Fibroblast of lung (primary cell): ENCODE measurements around the gene SALL3. TPM values are rescaled to one million over a fixed set of nuclear protein-coding genes. Genes with fewer than 3 reads are reported as not detected.

ENCODE experiments used
- DNase-seq, 2 donors: peaks; one replicate each; pipeline versions ENCODE4 v3.0.0 to v3.0.0-alpha.2; 2010; ENCODE audit warnings: low read depth in 2 of 2
- H2AFZ ChIP-seq: 2 replicates; pipeline ENCODE4 v1.5.1; 2012; ENCODE audit warnings: low read length, control low read depth, inconsistent platforms
- H3K27ac ChIP-seq: 2 replicates; pipeline ENCODE4 v1.5.1; 2011; ENCODE audit warnings: low read length, control low read depth; ENCODE audit not compliant: insufficient read depth
- H3K27me3 ChIP-seq: 2 replicates; pipeline ENCODE4 v1.5.1; 2011; ENCODE audit warnings: mild to moderate bottlenecking, low read length; ENCODE audit not compliant: control insufficient read depth, insufficient read depth
- H3K36me3 ChIP-seq: 2 replicates; pipeline ENCODE4 v1.5.1; 2011; ENCODE audit warnings: low read length; ENCODE audit not compliant: control insufficient read depth, insufficient read depth
- H3K4me1 ChIP-seq: 2 replicates; pipeline ENCODE4 v1.5.1; 2011; ENCODE audit warnings: low read length; ENCODE audit not compliant: control insufficient read depth, insufficient read depth; ENCODE audit errors: extremely low read depth
- H3K4me2 ChIP-seq: 2 replicates; pipeline ENCODE4 v1.5.1; 2011; ENCODE audit warnings: low read length, control low read depth; ENCODE audit not compliant: insufficient read depth; ENCODE audit errors: extremely low read depth
- H3K4me3 ChIP-seq, 4 experiments: fragments of 200-600 bp in 1 of 4; sonication (generic) in 1 of 4; replicated peaks in 1 of 4; 2 replicates each; pipeline ENCODE4 v1.5.1; 2011 to 2016; ENCODE audit warnings: low read length in 4 of 4, low read depth in 3 of 4, mild to moderate bottlenecking in 3 of 4, control low read depth in 2 of 4, inconsistent platforms in 1 of 4, mixed read lengths in 1 of 4; ENCODE audit not compliant: insufficient read depth in 1 of 4; ENCODE audit errors: control extremely low read depth in 1 of 4
- H3K79me2 ChIP-seq: 2 replicates; pipeline ENCODE4 v1.5.1; 2012; ENCODE audit warnings: mild to moderate bottlenecking, low read length, inconsistent platforms; ENCODE audit not compliant: control insufficient read depth, insufficient read depth
- H3K9ac ChIP-seq: 2 replicates; pipeline ENCODE4 v1.5.1; 2011; ENCODE audit warnings: mild to moderate bottlenecking, low read length, control low read depth; ENCODE audit not compliant: insufficient read depth
- H3K9me3 ChIP-seq: 2 replicates; pipeline ENCODE4 v1.5.1; 2012; ENCODE audit warnings: low read depth, low read length; ENCODE audit not compliant: control insufficient read depth, insufficient read depth
- H4K20me1 ChIP-seq: 2 replicates; pipeline ENCODE4 v1.5.1; 2011; ENCODE audit warnings: low read length; ENCODE audit not compliant: control insufficient read depth, insufficient read depth; ENCODE audit errors: extremely low read depth
- CTCF ChIP-seq, 2 donors: IDR thresholded peaks in 1 of 2; conservative IDR thresholded peaks in 1 of 2; 1 replicate in 1 of 2; 2 replicates in 1 of 2; pipeline ENCODE4 v1.5.1; 2011 to 2012; ENCODE audit warnings: low read length in 2 of 2, control low read depth in 1 of 2, inconsistent platforms in 1 of 2, low read depth in 1 of 2, mild to moderate bottlenecking in 1 of 2
- EZH2 ChIP-seq: IDR thresholded peaks from 2 replicates; pipeline ENCODE4 v1.5.1; 2012; ENCODE audit warnings: low read length, control low read depth, mild to moderate bottlenecking; ENCODE audit errors: missing control alignments
- polyA plus RNA-seq, 2 donors: library from polyadenylated mRNA; depleted of rRNA in 1 of 2; stranded (reverse) in 1 of 2; unstranded in 1 of 2; fragments of >200 nt; gene quantifications; 2 replicates each; pipeline ENCODE4 v1.2.1, GENCODE V29; 2011 to 2012; ENCODE audit warnings: missing spikeins in 1 of 2
- total RNA-seq: library from RNA; depleted of rRNA; stranded (reverse); fragments of >200 nt; gene quantifications from 2 replicates; pipeline ENCODE4 v1.2.1, GENCODE V29; 2014

Gene SALL3
- total and polyA plus RNA-seq, 2 donors (not counting 1 experiment from before 2014, with no cell fraction given), result not detected

GRCh38 chr18:78999939-79000338 lies 20.3 kb downstream of the SALL3 start:
- Histone ChIP-seq H3K9ac (no peak overlapping the region), H3K9me3 (no peaks in the 10 kb centered on the region), H3K4me2 (no peak overlapping the region), H3K27me3 (no peaks in the 10 kb centered on the region), H3K4me3 (no peak overlapping the region), H3K79me2 (no peaks in the 10 kb centered on the region), H3K36me3 (no peaks in the 10 kb centered on the region), H3K27ac (no peak overlapping the region), H3K4me1 (no peaks in the 10 kb centered on the region), H2AFZ (no peak overlapping the region), H4K20me1 (no peaks in the 10 kb centered on the region)
- no peak for DNase-seq
- TF ChIP-seq CTCF (conservative IDR thresholded peaks at IDR 0.05 in 1 of 2, IDR thresholded peaks at IDR 0.05 in 1 of 2; ENCODE audit: low read depth in 1 of 2, low read length in 2 of 2) (no peak), EZH2 (no peak)

GRCh38 chr18:79000997-79001396 lies 21.4 kb downstream of the SALL3 start:
- Histone ChIP-seq H3K4me1 (no peaks in the 10 kb centered on the region), H3K36me3 (no peaks in the 10 kb centered on the region), H3K79me2 (no peaks in the 10 kb centered on the region), H2AFZ (no peak overlapping the region), H4K20me1 (no peaks in the 10 kb centered on the region), H3K27ac (no peak overlapping the region), H3K27me3 (no peaks in the 10 kb centered on the region), H3K4me2 (no peak overlapping the region), H3K9ac (no peak overlapping the region), H3K4me3 (no peak overlapping the region), H3K9me3 (no peaks in the 10 kb centered on the region)
- no peak for TF ChIP-seq CTCF (conservative IDR thresholded peaks at IDR 0.05 in 1 of 2, IDR thresholded peaks at IDR 0.05 in 1 of 2; ENCODE audit: low read depth in 1 of 2, low read length in 2 of 2)
- TF ChIP-seq EZH2, result no peak
- DNase-seq, result no peak

- Histone ChIP-seq H3K27me3 (no peaks in the 10 kb centered on the region), H3K9ac (no peak overlapping the region), H3K4me1 (no peaks in the 10 kb centered on the region), H3K36me3 (no peaks in the 10 kb centered on the region), H3K79me2 (no peaks in the 10 kb centered on the region), H3K4me2 (no peak overlapping the region), H3K9me3 (no peaks in the 10 kb centered on the region), H3K4me3 (no peak overlapping the region), H3K27ac (no peak overlapping the region), H4K20me1 (no peaks in the 10 kb centered on the region), H2AFZ (no peak overlapping the region)
- no peak for TF ChIP-seq CTCF (conservative IDR thresholded peaks at IDR 0.05 in 1 of 2, IDR thresholded peaks at IDR 0.05 in 1 of 2; ENCODE audit: low read depth in 1 of 2, low read length in 2 of 2)
- no peak for DNase-seq
Observed at GRCh38 chr18:79005653-79006052, 26.0 kb downstream of the SALL3 start.
